GM18507 (cell line): ENCODE data around the gene DENND4A.
"Not testable (repeated sequence)": the region's sequence is repeated elsewhere in the genome, so short reads cannot be mapped to it uniquely, and the experiment has no call there.

Experiments used
- DNase-seq: peaks from one replicate; pipeline ENCODE4 v3.0.0; 2011; ENCODE audit warnings: low read depth; ENCODE audit not compliant: insufficient read length; ENCODE audit errors: extremely low spot score
- FAIRE-seq: peaks from 2 replicates; lab custom pipeline; 2011; peaks lifted over from hg19 to GRCh38; lab: Jason Lieb, UNC

Gene DENND4A

DNA sequence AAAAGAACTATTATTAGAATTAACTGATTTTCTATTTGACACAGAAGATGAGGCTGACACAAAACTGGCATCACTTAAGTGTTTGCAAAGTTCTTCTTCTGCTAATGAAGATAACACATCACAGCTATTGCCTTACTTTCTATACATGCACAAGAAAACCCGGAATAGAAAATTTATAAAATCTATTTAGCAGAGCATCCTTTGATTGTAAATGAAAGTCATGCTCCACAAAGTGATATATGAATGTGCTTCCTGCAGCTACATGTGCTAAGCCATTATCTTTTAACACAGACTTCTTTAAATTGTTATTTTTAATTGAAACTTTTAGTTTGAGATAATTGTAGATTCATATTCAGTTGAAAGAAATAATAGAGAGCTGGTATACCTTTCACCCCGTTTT lies 27.0 kb downstream of the DENND4A start:
- no peak for DNase-seq
- no peak for FAIRE-seq

DNA sequence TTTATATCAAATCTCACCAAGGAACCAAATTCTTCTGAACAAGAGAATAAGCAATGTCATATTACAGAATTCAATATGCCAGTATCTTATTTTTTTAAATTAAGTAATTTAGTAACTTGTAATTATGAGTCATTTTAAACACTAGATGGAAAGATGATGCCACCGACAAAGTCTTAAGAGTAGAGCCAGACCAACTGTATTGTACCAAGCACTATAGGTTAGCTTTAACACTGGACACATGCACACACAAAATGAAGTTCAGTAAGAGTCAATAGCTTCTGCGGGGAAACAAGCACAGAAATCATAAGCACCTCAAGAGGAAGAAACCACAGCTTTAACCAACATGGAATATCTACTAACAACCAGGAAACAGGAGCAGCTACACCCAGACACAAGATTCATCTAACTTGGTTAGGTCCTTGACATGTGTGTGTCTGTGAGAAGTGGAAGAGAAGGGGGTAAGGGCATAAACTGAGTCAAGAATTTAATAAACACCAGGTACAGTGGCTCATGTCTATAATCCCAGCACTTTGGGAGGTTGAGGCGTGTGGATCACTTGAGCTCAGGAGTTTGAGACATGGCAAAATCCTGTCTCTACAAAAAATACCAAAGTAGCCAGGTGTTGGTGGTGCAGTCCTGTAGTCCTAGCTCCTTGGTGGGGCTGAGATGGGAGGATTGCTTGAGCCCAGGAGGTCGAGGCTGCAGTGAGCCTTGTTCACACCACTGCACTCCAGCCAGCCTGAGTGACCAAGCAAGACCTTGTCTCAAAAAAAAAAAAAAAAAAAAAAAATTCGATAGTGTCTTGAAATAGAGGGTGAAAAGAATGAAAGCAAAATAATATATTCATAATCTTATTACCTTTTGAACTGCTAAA lies 28.9 kb downstream of the DENND4A start:
- FAIRE-seq (peak; percentile 59), DNase-seq (no peak)

DNA sequence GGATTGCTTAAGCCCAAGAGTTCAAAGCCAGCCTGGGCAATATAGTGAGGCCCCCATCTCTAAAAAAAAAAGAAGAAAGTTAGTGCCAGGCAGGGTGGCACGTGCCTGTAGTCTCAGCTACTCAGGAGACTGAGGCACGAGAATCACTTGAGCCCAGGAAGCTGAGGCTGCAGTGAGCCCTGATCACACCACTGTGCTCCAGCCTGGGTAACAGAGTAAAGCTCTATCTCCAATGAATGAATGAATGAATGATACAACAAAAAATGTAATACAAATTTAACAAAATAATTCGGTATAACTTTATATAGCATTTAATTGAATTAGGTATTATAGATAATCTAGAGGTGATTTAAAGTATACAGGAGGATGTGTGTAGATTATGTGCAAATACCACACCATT lies 29.7 kb downstream of the DENND4A start:
- DNase-seq (no peak), FAIRE-seq (no peak)

DNA sequence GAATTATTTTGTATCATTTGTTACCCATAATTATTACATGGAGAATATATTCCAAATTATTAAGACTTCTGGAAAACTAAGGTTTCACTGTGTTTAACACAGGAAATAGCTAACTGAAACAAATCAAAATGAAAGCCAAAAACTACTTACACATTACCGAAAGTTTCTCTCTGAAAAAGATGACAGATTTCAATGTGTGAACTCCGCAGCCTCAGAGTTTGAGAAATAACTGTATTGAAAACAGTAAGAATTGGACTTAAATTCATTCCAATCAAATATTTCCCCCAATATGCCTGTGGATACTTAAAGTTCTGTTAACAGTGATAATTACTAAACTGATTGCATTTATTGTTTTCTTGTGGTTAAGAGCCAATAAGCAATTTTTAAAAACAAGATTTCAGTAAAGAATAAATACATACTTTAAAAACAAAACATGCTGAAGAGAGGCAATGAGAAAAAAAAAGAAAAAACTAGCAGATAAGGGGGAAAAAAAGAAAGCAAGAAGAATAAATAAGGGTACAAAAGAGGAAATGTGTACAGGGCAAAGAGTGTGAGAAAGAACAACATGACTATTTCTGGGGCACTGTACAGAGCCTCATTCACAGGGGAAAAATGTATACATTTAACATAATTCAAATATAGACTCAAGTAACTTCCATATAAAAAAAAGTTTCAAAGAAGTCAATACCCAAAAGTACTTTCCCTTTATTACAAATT lies 30.7 kb downstream of the DENND4A start:
- FAIRE-seq (peak; percentile 92), DNase-seq (no peak)

DNA sequence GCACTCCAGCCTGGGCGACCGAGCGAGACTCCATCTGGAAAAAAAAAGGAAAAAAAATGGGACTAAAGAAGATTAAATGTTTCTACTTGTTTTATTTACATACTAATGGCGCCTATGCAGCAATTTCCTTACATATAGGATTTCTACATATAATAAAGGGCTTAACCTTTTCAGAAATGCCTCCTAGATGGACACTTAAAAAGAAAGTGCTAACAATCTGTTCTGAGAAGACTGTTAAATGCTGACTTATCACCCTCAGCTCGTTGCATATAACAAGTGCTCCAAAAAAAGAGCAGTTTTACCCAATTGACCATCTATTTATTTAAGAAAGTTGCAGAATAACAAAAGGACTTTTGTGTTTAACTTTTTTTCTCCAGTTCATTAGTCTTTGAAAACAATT lies 32.7 kb downstream of the DENND4A start:
- DNase-seq (no peak), FAIRE-seq (no peak)

DNA sequence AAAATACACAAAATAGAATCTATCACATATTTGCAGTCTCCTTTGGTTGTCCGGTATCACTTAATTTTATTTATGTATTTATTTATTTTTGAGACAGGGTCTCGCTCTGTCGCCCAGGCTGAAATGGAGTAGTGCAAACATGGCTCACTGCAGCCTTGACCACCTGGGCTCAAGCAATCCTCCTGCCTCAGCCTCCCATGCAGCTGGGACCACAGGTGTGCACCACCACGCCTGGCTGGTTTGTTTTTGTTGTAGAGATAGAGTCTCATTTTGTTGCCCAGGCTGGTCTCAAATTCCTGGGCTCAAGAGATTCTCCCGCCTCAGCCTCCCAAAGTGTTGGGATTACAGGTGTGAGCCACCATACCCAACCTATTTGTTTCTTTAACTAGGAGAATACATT lies 33.9 kb downstream of the DENND4A start:
- DNase-seq (no peak), FAIRE-seq (no peak)

DNA sequence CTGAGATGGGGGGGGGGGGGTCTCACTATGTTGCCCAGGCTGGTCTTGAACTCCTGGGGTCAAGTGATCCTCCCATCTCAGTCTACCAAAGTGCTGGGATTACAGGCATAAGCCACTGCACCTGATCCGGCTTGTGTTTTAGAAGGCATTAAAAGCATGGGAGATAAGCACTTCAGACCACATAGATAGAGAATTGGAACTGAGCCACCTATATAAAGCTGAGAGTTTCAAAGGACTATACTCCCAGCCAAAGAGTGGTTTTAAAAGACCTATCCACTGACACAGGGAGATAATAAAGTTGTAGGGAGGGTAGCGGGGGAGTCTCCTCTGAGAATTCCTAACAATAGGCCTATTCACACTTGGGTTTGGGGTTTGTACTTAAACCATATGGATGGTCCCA lies 34.8 kb downstream of the DENND4A start:
- FAIRE-seq (no peak), DNase-seq (no peak)

DNA sequence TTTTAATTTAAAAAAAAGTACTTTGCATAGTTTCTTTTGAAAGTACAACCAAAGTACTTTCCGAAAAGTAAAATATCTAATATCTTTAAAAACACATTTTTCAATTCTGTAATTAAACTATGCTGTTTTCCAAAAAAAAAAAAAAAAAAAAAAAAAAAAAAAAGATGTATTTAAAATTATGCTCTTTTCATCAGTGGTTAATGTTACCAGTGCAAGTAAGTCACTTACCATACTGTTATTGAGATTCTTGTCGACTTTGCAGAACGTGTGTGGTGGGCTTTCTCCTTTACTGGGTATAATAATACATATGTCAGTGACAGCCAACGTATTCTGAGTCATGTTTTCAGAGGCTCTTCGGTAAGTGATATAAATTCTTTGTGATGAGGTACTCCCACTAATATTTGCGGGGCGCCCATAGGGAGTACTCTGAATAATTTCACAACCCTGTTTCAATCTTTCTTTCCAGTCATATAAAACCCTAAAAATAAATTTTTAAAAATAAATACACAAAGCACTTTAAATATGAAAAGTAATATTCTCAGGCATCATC lies 39.9 kb downstream of the DENND4A start:
- FAIRE-seq (no peak), DNase-seq (no peak)

DNA sequence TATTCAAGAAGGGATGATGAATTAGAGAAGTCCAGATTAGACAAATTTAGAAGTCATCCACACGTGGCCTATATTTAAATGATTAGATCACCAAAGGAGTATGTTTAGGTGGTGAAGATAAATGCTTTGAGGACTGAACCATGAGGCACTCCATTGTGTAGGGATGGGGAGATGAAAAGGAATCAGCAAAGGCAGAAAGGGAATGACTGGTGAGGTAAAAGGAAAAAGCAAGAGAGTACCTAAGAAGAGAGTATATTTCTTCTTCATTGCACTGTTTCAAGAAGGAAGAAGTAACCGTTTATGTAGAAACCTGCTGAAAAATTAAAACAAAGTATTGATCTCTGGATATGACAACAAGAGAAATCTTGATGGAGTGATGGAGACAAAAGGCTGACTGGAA lies 40.7 kb downstream of the DENND4A start:
- FAIRE-seq (no peak), DNase-seq (no peak)

DNA sequence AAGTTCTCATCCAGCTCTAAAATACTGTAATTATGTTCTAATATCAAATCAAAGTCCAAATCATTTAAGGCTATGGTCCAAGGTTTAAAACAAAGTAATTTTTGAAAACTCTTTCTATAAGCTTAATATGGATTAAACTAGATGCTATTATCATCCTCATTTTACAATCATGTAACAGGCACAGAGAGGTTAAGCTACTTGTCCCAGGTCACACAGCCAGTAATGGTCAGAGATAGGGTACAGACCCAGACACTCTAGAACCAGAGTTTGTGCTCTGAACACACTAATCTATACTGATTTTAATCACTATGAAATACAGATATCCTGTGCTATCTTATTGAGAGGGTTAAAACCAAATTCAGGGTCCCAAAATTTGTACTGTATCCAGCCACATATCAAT lies 44.8 kb downstream of the DENND4A start:
- FAIRE-seq (peak; percentile 9), DNase-seq (no peak)

DNA sequence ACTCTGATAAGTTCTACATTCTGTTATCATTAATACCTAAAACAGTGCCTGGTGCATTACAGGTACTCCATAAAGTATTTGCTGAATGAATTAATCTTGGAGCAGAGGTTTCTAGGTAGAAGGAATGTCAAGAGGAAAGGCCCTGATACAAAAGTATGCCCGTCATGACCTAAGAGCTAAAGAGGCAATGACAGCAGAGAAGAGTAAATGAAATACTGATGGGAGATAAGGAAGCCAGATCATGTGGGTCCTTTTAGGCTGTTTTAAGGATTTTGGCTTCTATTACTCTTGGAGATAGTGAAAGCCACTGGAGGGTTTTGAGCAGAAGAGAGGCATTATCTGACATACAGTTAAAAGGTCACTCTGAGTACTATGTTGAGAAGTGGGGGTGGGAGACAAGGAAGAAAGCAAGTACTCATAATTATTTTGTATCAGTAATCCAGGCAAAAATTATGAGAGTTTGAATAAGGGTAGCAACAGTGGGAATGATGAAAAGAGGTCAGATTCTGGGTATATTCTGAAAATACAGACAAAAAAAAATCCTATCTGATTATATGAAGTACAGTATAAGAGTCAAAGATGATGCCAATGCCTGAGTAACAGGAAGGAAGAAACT lies 48.3 kb downstream of the DENND4A start:
- no peak for DNase-seq
- FAIRE-seq, result no peak

DNA sequence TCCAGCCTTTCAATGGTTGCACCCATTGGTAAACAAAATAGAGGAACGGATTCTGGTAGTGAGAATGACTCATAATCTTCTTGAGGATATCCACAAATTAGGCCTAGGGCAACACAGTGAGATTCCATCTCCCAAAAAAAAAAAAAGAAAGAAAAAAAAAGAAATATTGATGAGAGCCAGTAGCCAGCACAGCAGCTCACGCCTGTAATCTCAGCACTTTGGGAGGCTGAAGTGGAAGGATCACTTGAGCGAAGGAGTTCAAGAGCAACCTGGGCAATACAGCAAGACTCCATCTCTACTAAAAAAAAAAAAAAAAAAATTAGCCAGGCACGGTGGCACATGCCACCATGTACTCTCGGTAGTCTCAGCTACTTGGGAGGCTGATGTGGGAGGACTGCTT lies 51.9 kb downstream of the DENND4A start:
- FAIRE-seq, result no peak
- no peak for DNase-seq

DNA sequence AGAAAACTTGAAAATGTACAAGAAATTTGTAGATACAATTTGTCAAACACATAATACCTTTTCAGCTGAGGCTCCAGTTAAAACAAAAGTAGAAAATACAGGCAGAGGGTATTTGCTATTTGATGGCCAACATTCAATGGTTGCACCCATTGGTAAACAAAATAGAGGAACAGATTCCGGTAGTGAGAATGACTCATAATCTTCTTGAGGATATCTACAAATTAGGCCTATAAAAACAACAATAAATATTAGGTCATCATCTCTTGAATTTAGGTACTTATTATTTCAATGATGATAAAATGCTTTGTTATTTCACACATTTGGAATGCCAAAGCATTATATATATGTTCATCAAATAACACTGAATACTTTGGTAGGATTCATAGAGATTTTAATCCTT lies 53.4 kb downstream of the DENND4A start:
- no peak for DNase-seq
- peak; percentile 26 for FAIRE-seq

DNA sequence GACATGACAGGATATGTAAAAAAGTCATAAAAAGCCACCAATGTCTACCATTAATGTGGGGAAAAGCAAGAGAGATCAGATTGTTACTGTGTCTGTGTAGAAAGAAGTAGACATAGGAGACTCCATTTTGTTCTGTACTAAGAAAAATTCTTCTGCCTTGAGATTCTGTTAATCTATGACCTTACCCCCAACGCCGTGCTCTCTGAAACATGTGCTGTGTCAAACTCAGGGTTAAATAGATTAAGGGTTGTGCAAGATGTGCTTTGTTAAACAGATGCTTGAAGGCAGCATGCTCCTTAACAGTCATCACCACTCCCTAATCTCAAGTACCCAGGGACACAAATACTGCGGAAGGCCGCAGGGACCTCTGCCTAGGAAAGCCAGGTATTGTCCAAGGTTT lies 58.5 kb downstream of the DENND4A start:
- DNase-seq, FAIRE-seq: not testable (repeated sequence)

DNA sequence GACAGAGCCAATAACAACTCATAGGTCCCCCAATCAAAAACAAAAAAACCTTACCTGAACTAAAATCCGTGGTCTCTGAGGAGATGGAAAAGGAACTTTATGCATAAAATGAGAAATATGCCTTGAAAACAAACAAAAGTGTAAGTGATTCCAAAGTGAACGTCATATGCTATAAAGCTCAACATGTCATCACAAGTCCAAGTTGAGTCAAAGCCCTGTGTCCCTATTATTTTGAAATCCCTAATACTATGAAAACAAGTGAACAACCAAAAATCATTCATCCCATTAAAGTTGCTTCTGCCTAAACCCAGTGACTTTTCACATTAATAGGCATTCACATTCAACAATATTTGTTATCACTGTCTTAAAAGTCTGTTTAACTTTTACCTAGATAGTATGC lies 59.4 kb downstream of the DENND4A start:
- FAIRE-seq, result no peak
- DNase-seq, result no peak

DNA sequence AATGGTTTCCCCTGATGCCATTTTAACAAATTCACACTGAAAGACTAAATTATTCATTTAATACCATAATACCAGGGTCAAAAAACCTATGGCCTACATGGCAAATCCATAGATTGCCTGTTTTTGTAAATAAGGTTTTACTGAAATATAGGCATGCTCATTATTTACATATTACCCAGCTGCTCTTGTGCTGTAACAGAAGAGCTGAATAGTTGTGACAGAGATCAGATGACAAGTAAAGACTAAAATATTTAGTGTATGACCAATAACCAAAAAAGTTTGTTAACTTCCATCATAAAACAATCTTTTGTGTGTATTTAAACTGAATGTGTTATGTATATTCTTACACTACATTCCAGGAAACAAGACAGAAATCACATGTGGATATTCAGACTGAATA lies 60.2 kb downstream of the DENND4A start:
- DNase-seq, result no peak
- FAIRE-seq, result no peak

DNA sequence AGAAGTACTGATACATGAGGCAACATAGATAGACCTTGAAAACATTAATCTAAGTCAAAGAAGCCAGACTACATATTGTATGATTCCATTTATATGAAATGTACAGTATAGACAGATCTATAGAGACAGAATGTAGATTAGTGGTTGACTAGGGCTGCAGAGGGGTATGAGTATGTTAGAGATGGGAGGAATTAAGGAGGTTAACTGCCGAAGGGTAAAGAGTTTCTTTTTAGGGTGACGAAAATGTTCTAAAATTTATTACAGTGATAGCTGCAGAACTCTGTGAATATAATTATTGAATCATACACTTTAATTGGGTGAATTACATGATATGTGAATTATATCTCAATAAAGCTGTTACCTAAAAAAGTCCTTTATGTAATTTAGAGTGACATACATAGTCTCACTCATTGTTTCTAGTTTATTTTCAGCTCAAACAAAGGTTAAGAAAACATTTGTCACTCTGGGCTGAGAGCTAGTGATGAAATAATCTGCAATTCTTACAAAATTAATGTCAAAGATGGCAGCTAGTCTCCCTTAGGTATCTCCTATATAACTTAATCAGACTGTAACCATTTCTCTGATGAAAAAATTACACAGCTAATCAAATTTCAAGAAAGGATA lies 61.4 kb downstream of the DENND4A start:
- DNase-seq (no peak), FAIRE-seq (no peak)

DNA sequence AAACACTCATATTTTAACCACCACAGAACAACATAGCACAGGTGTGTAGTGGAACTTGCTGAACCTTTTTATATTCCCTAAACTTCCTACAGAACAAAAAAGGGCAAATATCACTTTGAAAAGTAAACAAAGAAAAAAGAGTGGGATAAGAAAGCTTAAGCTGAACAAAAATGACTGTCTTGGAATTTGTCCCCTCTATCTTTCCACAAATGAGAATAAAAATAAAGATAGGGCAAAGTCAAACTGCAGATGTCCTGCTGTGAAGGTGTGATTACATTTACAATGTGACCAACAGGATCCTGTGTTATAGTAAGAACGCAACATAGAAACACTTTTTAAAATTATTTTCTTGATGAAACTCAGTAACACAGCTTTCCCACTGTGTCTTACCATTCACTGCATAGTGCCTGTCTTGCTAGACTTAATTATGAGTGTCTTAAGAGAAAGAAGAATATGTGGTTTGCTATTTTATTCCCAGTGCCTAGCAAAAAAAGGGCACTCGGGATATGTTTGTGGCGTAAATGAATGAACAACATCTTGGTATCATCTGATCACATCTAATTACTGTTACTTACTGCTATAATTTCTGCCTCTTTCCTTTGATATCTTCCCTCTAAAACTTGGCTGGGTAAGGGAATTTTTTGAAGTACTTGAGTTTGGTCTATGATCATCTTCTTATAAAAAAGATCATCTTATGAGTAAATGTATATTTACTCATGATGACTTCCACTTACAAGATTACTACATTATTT lies 67.5 kb downstream of the DENND4A start:
- FAIRE-seq, result no peak
- no peak for DNase-seq

DNA sequence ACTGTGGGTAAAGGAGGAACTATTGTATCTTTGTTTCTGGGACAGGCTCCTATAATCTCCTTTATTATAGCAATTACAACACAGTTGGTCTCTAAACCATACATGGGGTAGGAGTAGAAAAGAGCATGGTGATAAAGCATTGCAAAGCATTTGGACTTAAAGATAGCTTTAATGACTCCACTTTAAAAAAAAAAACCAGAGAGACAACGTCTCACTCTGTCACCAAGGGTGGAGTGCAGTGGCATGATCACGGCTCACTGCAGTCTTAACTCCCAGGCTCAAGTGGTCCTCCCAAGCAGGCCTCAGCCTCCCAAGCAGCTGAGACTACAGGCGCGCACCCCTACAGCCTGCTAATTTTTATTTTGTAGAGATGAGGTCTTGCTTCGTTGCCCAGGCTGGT lies 68.2 kb downstream of the DENND4A start:
- DNase-seq, result no peak
- no peak for FAIRE-seq
